HS-27A (cell line): Measurements from ENCODE around the gene CAB39.
"Not testable (repeated sequence)": the region's sequence is repeated elsewhere in the genome, so short reads cannot be mapped to it uniquely, and the experiment has no call there.

ENCODE experiments used
- DNase-seq: peaks from one replicate; pipeline ENCODE4 v3.0.0-alpha.2; 2012; ENCODE audit warnings: low read depth, missing footprints

CAB39 gene

GRCh38 chr2:230684270-230685168 is 28.1 kb upstream of the CAB39 start:
- DNase-seq = no peak

GRCh38 chr2:230685178-230685577 is 27.5 kb upstream of the CAB39 start:
- DNase-seq = no peak

GRCh38 chr2:230687498-230687897 is 25.1 kb upstream of the CAB39 start:
- no peak for DNase-seq

GRCh38 chr2:230688490-230688889 is 24.2 kb upstream of the CAB39 start:
- no peak for DNase-seq

- no peak for DNase-seq
Observed at GRCh38 chr2:230690439-230690838, 22.2 kb upstream of the CAB39 start.

- DNase-seq = no peak
Observed at GRCh38 chr2:230691005-230691647, 21.5 kb upstream of the CAB39 start.

GRCh38 chr2:230692760-230693159 is 19.9 kb upstream of the CAB39 start:
- DNase-seq = no peak

GRCh38 chr2:230693411-230693810 is 19.2 kb upstream of the CAB39 start:
- DNase-seq = no peak

- no peak for DNase-seq
Observed at GRCh38 chr2:230694241-230694640, 18.4 kb upstream of the CAB39 start.

GRCh38 chr2:230695551-230695950 is 17.1 kb upstream of the CAB39 start:
- no peak for DNase-seq

GRCh38 chr2:230696670-230697069 is 16.0 kb upstream of the CAB39 start:
- DNase-seq = no peak

GRCh38 chr2:230697676-230698075 is 15.0 kb upstream of the CAB39 start:
- DNase-seq = no peak

GRCh38 chr2:230698753-230699152 is 13.9 kb upstream of the CAB39 start:
- DNase-seq = not testable (repeated sequence)

GRCh38 chr2:230700447-230700846 is 12.2 kb upstream of the CAB39 start:
- DNase-seq = no peak

GRCh38 chr2:230701308-230701707 is 11.3 kb upstream of the CAB39 start:
- DNase-seq = no peak

GRCh38 chr2:230702457-230702856 is 10.2 kb upstream of the CAB39 start:
- DNase-seq = not testable (repeated sequence)

- DNase-seq = no peak
Observed at GRCh38 chr2:230703514-230703913, 9.1 kb upstream of the CAB39 start.

GRCh38 chr2:230706053-230706521 is 6.6 kb upstream of the CAB39 start:
- no peak for DNase-seq

GRCh38 chr2:230706966-230707365 is 5.7 kb upstream of the CAB39 start:
- no peak for DNase-seq

- DNase-seq = no peak
Observed at GRCh38 chr2:230708204-230708603, 4.4 kb upstream of the CAB39 start.

GRCh38 chr2:230711224-230711623 is 1.4 kb upstream of the CAB39 start:
- no peak for DNase-seq

- DNase-seq = no peak
Observed at GRCh38 chr2:230713331-230714135, 891 bp downstream of the CAB39 start.

GRCh38 chr2:230714136-230714480 is 1.5 kb downstream of the CAB39 start:
- no peak for DNase-seq
